ENCODE results near the gene TPX2.

The TPX2 gene

DNA sequence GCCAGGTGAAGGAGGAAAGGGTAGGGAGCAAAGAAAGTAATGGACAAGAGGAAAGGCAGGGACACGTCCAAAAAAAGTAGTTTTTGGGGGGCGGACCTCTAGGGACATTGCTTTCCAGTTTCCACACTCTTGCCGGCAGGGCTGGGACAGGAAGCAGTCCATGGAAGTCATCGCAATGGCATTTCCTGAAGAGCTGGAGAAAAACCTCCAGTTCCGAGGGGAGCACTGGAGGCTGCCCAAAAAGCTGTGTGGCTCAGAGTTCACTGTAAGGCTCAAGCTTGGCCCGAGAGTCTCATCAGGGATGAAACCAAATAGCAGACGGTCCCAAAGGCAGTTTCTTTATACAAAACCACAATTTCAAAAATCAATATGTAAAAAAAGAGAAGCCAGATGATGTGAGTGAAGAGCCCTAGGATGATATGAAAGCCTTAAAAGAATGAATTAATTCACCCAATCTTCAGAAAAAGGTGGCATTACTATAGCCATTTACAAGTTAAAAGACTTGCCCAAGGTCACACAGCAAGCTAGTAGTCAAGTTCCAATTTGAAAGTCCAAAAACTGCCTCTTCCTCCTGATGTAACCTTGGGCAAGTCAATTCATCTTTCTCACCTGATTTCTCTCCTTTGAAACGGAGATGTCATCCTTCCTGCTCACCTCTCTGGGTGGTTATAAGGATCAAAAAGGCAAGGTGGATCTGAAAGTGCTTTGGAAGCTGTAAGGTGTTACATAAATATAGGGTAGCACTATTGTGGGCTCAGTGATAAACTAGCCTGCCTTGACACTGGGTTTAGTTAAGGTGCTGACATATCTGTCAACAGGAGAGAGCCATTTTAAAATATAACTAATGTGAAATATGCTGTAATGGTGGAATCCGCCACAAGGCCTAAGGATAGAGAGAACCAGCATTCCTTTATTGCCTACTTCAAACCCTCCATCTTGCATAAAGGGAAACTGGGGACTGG is 25.5 kb upstream of the TPX2 start:
- peak; percentile 55 for DNase-seq (ENCODE audit: low read depth, low spot score)

DNA sequence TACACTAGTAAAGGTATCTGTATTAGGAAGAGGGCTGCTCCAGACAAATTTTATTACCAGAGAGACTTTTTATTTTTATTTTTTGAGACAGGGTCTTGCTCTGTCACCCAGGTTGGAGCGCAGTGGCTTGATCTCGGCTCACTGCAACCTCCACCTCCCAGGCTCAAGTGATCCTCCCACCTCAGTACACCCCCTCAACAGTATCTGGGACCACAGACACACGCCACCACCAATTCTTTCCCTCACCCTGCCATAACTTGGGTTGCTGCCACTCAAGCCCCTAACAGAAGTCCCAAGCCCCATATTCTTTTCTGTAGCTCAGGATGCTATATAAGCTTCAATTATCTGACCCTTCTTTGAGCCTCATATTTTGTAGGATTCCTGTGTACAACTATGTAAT is 23.3 kb upstream of the TPX2 start:
- TF ChIP-seq, protein P1, sequence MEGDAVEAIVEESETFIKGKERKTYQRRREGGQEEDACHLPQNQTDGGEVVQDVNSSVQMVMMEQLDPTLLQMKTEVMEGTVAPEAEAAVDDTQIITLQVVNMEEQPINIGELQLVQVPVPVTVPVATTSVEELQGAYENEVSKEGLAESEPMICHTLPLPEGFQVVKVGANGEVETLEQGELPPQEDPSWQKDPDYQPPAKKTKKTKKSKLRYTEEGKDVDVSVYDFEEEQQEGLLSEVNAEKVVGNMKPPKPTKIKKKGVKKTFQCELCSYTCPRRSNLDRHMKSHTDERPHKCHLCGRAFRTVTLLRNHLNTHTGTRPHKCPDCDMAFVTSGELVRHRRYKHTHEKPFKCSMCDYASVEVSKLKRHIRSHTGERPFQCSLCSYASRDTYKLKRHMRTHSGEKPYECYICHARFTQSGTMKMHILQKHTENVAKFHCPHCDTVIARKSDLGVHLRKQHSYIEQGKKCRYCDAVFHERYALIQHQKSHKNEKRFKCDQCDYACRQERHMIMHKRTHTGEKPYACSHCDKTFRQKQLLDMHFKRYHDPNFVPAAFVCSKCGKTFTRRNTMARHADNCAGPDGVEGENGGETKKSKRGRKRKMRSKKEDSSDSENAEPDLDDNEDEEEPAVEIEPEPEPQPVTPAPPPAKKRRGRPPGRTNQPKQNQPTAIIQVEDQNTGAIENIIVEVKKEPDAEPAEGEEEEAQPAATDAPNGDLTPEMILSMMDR (IDR thresholded peaks at IDR 0.05; ENCODE audit: insufficient read depth, low read length, missing control alignments): no peak
- DNase-seq (ENCODE audit: low read depth, low spot score): no peak
- ChIA-PET POLR2A (no interaction called here), CTCF (interaction anchor here (1.0 to 10.4 kb wide), 4 partner anchors 16 to 145 kb away, joined by 3 to 534 read pairs (median 6); no protein-coding TSS in a partner anchor)
- H3K4me3 ChIP-seq (ENCODE audit: low read depth, low read length): no peak overlapping the region

More for the DNA sequence above, 25.5 kb upstream of the TPX2 start:
- TF ChIP-seq, protein P1 (IDR thresholded peaks at IDR 0.05; ENCODE audit: insufficient read depth, low read length, missing control alignments): no peak
- ChIA-PET POLR2A (interaction anchor here (1.0 to 2.3 kb wide), 5 partner anchors 9 to 52 kb away, joined by 5 to 12 read pairs (median 8); partner anchors contain the start of gene BCL2L1), CTCF (interaction anchor here (1.5 to 5.3 kb wide), 5 partner anchors 9 to 80 kb away, joined by 6 to 79 read pairs (median 12); partner anchors contain the start of gene BCL2L1)
- H3K4me3 ChIP-seq (ENCODE audit: low read depth, low read length): peak overlapping the region; percentile 43

DNA sequence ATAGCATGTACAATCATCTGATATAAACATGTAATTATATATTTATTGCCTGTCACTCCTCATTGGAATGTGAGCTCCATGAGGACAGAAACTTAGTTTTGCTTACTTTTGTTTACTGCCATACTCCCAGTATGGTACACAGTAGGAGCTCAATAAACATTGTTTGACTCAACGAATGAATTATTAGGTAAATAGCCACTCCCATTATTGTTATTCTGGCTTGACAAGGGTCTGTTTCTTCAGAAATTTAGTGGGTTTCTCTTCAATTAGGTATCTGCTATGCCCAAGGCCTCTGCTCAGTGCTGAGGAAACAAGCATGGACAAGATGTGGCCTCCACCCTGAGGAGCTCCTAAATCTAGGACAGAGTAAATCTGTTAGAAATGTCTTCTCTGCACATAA is 22.7 kb upstream of the TPX2 start:
- POLR2A ChIA-PET: interaction anchor here (1.0 kb wide), 1 partner anchor 54 kb away, joined by 3 read pairs; no protein-coding TSS in a partner anchor
- no peak for DNase-seq (ENCODE audit: low read depth, low spot score)

DNA sequence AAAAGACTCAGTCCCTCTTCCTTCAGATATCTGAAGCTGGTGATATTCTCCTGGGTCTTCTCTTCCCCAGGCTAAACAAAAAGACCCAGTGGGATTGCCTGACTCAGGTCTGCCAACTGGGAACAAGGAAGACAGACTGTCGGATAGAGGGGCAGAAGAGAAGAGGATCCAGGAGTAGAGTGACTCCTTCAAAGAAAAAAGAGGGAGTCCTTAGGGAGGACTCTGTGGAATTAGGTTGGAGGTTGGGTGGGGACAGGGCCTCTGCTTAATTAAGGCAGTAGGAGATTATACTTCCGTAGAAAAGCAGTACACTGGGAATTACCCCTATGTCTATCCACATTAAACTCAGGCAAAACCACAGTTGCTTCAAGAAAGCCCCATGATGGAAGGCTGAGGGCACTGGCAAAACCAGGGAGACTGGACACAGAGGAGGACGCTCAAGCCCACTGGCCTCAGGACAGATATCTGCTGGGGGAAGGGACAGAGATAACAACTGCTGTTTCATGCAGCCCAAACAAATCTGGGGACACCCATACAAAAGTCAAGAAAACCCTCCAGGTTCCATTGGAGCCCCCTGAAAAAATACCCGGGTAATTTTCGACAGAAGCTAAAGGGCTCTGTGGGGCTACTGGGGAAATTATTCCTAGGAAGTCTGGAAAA is 22.1 kb upstream of the TPX2 start:
- H3K4me3 ChIP-seq (ENCODE audit: low read depth, low read length): no peak overlapping the region
- no peak for DNase-seq (ENCODE audit: low read depth, low spot score)
- ChIA-PET POLR2A (interaction anchor here (1.0 kb wide), 1 partner anchor 55 kb away, joined by 3 read pairs; no protein-coding TSS in a partner anchor), CTCF (interaction anchor here (1.0 to 10.4 kb wide), 7 partner anchors 18 to 146 kb away, joined by 3 to 534 read pairs (median 9); no protein-coding TSS in a partner anchor)
- TF ChIP-seq, protein P1 (IDR thresholded peaks at IDR 0.05; ENCODE audit: insufficient read depth, low read length, missing control alignments): no peak

More for the DNA sequence above, 22.7 kb upstream of the TPX2 start:
- CTCF ChIA-PET: interaction anchor here (1.0 to 10.4 kb wide), 5 partner anchors 17 to 146 kb away, joined by 3 to 534 read pairs (median 7); no protein-coding TSS in a partner anchor
- H3K4me3 ChIP-seq (ENCODE audit: low read depth, low read length): no peak overlapping the region
- TF ChIP-seq, protein P1 (IDR thresholded peaks at IDR 0.05; ENCODE audit: insufficient read depth, low read length, missing control alignments): no peak

DNA sequence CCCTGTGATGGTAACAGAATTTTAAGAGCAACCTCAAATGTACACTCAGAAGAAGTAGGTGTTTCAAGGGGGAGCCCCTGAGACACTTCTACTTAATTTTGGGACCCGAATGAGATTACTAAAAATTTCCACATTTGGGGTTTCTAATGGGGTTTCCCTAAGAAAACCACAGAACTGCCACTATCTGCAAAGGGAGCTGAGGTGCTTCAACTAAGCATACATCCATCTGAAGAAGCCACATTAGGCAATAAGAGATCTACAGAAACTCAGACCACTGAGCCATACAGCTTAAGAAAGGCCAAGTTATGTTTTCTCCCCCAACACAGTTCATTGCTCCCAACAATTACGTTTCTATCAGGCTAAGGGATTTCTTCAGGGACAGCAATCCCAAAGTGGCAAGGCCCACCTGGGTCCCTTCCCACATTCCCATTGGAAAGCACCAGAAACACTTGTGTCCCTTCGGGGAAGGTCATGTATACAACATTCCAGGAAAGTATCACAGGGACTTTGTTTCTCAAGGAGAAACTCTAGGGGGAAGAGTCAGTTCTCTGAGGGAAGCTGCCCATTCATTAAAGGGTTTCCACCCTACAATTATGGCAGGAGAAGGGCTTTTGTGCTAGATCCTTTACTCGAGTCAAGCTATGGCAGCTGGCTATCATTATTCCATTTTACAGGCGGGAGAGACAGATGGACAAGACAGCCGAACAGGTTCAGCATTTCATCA is 21.4 kb upstream of the TPX2 start:
- ChIA-PET CTCF (interaction anchor here (1.1 to 10.4 kb wide), 6 partner anchors 11 to 158 kb away, joined by 3 to 534 read pairs (median 10); no protein-coding TSS in a partner anchor), POLR2A (no interaction called here)
- DNase-seq (ENCODE audit: low read depth, low spot score): no peak

More for the DNA sequence above, 21.4 kb upstream of the TPX2 start:
- TF ChIP-seq, protein P1 (IDR thresholded peaks at IDR 0.05; ENCODE audit: insufficient read depth, low read length, missing control alignments): no peak
- no peak overlapping the region for H3K4me3 ChIP-seq (ENCODE audit: low read depth, low read length)
